Trophoblast cell (in vitro differentiated cells and primary cell): ENCODE data around the gene UGT1A10.
A peak's percentile ranks its signal among the peaks of the same experiment; 100 is the strongest.
"Not testable (repeated sequence)": the region's sequence is repeated elsewhere in the genome, so short reads cannot be mapped to it uniquely, and the experiment has no call there.

Source experiments
- DNase-seq, 2 donors: peaks; one replicate each; pipeline ENCODE4 v3.0.0-alpha.2; 2016
- H2AFZ ChIP-seq: 2 replicates; pipeline ENCODE4 v1.6.1; 2013; ENCODE audit warnings: low read length, moderate library complexity, mild to moderate bottlenecking; ENCODE audit not compliant: insufficient read depth, poor library complexity
- H2AK5ac ChIP-seq: 2 replicates; pipeline ENCODE4 v1.6.1; 2013; ENCODE audit warnings: mild to moderate bottlenecking, low read length
- H2BK120ac ChIP-seq: 2 replicates; pipeline ENCODE4 v1.6.1; 2013; ENCODE audit warnings: low read length, mild to moderate bottlenecking, moderate library complexity; ENCODE audit not compliant: insufficient read depth, poor library complexity
- H2BK12ac ChIP-seq: 2 replicates; pipeline ENCODE4 v1.6.1; 2013; ENCODE audit warnings: mild to moderate bottlenecking, low read length, moderate library complexity
- H2BK5ac ChIP-seq: 2 replicates; pipeline ENCODE4 v1.6.1; 2013; ENCODE audit warnings: low read length, low read depth, moderate library complexity, mild to moderate bottlenecking; ENCODE audit not compliant: poor library complexity
- H3K14ac ChIP-seq: 2 replicates; pipeline ENCODE4 v1.6.1; 2013; ENCODE audit warnings: mild to moderate bottlenecking, low read length
- H3K18ac ChIP-seq: 2 replicates; pipeline ENCODE4 v1.6.1; 2013; ENCODE audit warnings: mild to moderate bottlenecking, low read length
- H3K23ac ChIP-seq: 2 replicates; pipeline ENCODE4 v1.6.1; 2013; ENCODE audit warnings: low read length
- H3K27ac ChIP-seq: 2 replicates; pipeline ENCODE4 v1.5.1; 2013; ENCODE audit warnings: low read depth, mild to moderate bottlenecking, inconsistent platforms, low read length, moderate library complexity
- H3K27me3 ChIP-seq: 2 replicates; pipeline ENCODE4 v1.6.1; 2013; ENCODE audit warnings: inconsistent platforms, mild to moderate bottlenecking, low read length, moderate library complexity; ENCODE audit not compliant: insufficient read depth
- H3K36me3 ChIP-seq, 2 experiments: 1 replicate in 1 of 2; 2 replicates in 1 of 2; pipeline ENCODE4 v1.6.1; 2013; ENCODE audit warnings: low read length in 2 of 2, mild to moderate bottlenecking in 2 of 2, moderate library complexity in 1 of 2; ENCODE audit not compliant: insufficient read depth in 2 of 2, control insufficient read depth in 1 of 2
- H3K4ac ChIP-seq: 2 replicates; pipeline ENCODE4 v1.6.1; 2013; ENCODE audit warnings: low read depth, mild to moderate bottlenecking, low read length, moderate library complexity
- H3K4me1 ChIP-seq, 2 experiments: 1 replicate in 1 of 2; 2 replicates in 1 of 2; pipeline ENCODE4 v1.6.1; 2013; ENCODE audit warnings: low read length in 2 of 2, mild to moderate bottlenecking in 2 of 2, moderate library complexity in 1 of 2; ENCODE audit not compliant: insufficient read depth in 2 of 2, control insufficient read depth in 1 of 2
- H3K4me2 ChIP-seq: 2 replicates; pipeline ENCODE4 v1.6.1; 2013; ENCODE audit warnings: inconsistent platforms, mild to moderate bottlenecking, low read length, moderate library complexity
- H3K4me3 ChIP-seq: 2 replicates; pipeline ENCODE4 v1.5.1; 2013; ENCODE audit warnings: mild to moderate bottlenecking, low read depth, low read length, inconsistent platforms
- H3K79me1 ChIP-seq: one replicate; pipeline ENCODE4 v1.6.1; 2013; ENCODE audit warnings: low read length
- H3K79me2 ChIP-seq: 2 replicates; pipeline ENCODE4 v1.6.1; 2013; ENCODE audit warnings: low read length, mild to moderate bottlenecking; ENCODE audit not compliant: control insufficient read depth, insufficient read depth, poor library complexity
- H3K9ac ChIP-seq: 2 replicates; pipeline ENCODE4 v1.6.1; 2013; ENCODE audit warnings: mild to moderate bottlenecking, low read length
- H3K9me3 ChIP-seq: 2 replicates; pipeline ENCODE4 v1.6.1; 2013; ENCODE audit warnings: low read depth, mild to moderate bottlenecking, control low read depth, inconsistent platforms, low read length; ENCODE audit not compliant: insufficient read depth
- H4K12ac ChIP-seq: 2 replicates; pipeline ENCODE4 v1.6.1; 2013; ENCODE audit warnings: low read depth, mild to moderate bottlenecking, low read length, moderate library complexity
- H4K8ac ChIP-seq: 2 replicates; pipeline ENCODE4 v1.6.1; 2013; ENCODE audit warnings: low read depth, mild to moderate bottlenecking, low read length, moderate library complexity
- H4K91ac ChIP-seq: one replicate; pipeline ENCODE4 v1.6.1; 2013; ENCODE audit warnings: low read depth, mild to moderate bottlenecking, low read length, moderate library complexity
- WGBS: extraction: QIAGEN DNeasy Blood & Tissue Kit; methylation state at CpG from one replicate; pipeline ENCODE4 v1.1.7; 2013; ENCODE audit warnings: missing lambda C conversion rate; ENCODE audit not compliant: insufficient read length, insufficient coverage; ENCODE audit errors: extremely low coverage; 5-methylcytosine and 5-hydroxymethylcytosine counted together

UGT1A10 gene

GRCh38 chr2:233655943-233656342, 19.7 kb downstream of the UGT1A10 start:
- H3K79me1 ChIP-seq, H4K91ac ChIP-seq, H3K36me3 ChIP-seq, H2BK12ac ChIP-seq, H2AFZ ChIP-seq, H3K18ac ChIP-seq, H4K8ac ChIP-seq, H2AK5ac ChIP-seq, H3K4ac ChIP-seq, H3K27me3 ChIP-seq, H3K4me3 ChIP-seq, H3K9ac ChIP-seq, H4K12ac ChIP-seq, H2BK5ac ChIP-seq, H3K9me3 ChIP-seq, H2BK120ac ChIP-seq, DNase-seq, H3K79me2 ChIP-seq, H3K27ac ChIP-seq, H3K23ac ChIP-seq, H3K14ac ChIP-seq, H3K4me2 ChIP-seq, H3K4me1 ChIP-seq: not testable (repeated sequence)
- no CpG with 5 or more reads among the region's 3 CpGs for WGBS

GRCh38 chr2:233656443-233656842, 20.2 kb downstream of the UGT1A10 start:
- H3K4me3 ChIP-seq, result no peak overlapping the region
- no peaks in the 10 kb centered on the region for H3K79me1 ChIP-seq
- H4K12ac ChIP-seq, result no peak overlapping the region
- no peak overlapping the region for H2AFZ ChIP-seq
- no peak overlapping the region for H2BK5ac ChIP-seq
- H2BK120ac ChIP-seq, result no peak overlapping the region
- no peak overlapping the region for H3K4ac ChIP-seq
- no peak overlapping the region for H4K91ac ChIP-seq
- no peak overlapping the region for H3K4me2 ChIP-seq
- H3K18ac ChIP-seq, result no peak overlapping the region
- H4K8ac ChIP-seq, result no peak overlapping the region
- no peaks in the 10 kb centered on the region for H3K27me3 ChIP-seq
- no peaks in the 10 kb centered on the region for H3K4me1 ChIP-seq
- no peak overlapping the region for H2AK5ac ChIP-seq
- no peak overlapping the region for H3K9ac ChIP-seq
- no peak overlapping the region for H3K14ac ChIP-seq
- H2BK12ac ChIP-seq, result no peak overlapping the region
- no peaks in the 10 kb centered on the region for H3K79me2 ChIP-seq
- H3K36me3 ChIP-seq, result no peaks in the 10 kb centered on the region
- no peak for DNase-seq
- no peak overlapping the region for H3K27ac ChIP-seq
- H3K23ac ChIP-seq, result no peak overlapping the region
- no peaks in the 10 kb centered on the region for H3K9me3 ChIP-seq
- WGBS, result no CpG with 5 or more reads among the region's 10 CpGs

GRCh38 chr2:233658610-233659009, 22.4 kb downstream of the UGT1A10 start:
- Histone ChIP-seq H3K9me3 (no peaks in the 10 kb centered on the region), H3K18ac (no peak overlapping the region), H3K23ac (no peak overlapping the region), H3K4me3 (no peak overlapping the region), H2BK5ac (no peak overlapping the region), H2BK120ac (no peak overlapping the region), H3K4ac (no peak overlapping the region), H3K27me3 (no peaks in the 10 kb centered on the region), H4K91ac (no peak overlapping the region), H3K4me2 (no peak overlapping the region), H4K8ac (no peak overlapping the region), H3K14ac (no peak overlapping the region), H3K36me3 (no peaks in the 10 kb centered on the region), H3K4me1 (no peaks in the 10 kb centered on the region), H3K79me2 (no peaks in the 10 kb centered on the region), H3K27ac (no peak overlapping the region), H2AK5ac (no peak overlapping the region), H2BK12ac (no peak overlapping the region), H3K9ac (no peak overlapping the region), H4K12ac (no peak overlapping the region), H3K79me1 (no peaks in the 10 kb centered on the region), H2AFZ (no peak overlapping the region)
- no peak for DNase-seq

- Histone ChIP-seq H4K8ac (no peak overlapping the region), H3K9ac (no peak overlapping the region), H3K36me3 (no peaks in the 10 kb centered on the region), H3K79me2 (no peaks in the 10 kb centered on the region), H2BK120ac (no peak overlapping the region), H3K9me3 (no peaks in the 10 kb centered on the region), H3K14ac (no peak overlapping the region), H3K4me3 (no peak overlapping the region), H2BK5ac (no peak overlapping the region), H3K4me2 (no peak overlapping the region), H3K4ac (no peak overlapping the region), H2BK12ac (no peak overlapping the region), H2AK5ac (no peak overlapping the region), H4K91ac (no peak overlapping the region), H4K12ac (no peak overlapping the region), H3K18ac (no peak overlapping the region), H3K4me1 (no peaks in the 10 kb centered on the region), H3K27me3 (no peaks in the 10 kb centered on the region), H3K27ac (no peak overlapping the region), H2AFZ (no peak overlapping the region), H3K79me1 (no peaks in the 10 kb centered on the region), H3K23ac (no peak overlapping the region)
- DNase-seq, result peak in 1 of 2 donors; percentile 23
- no CpG with 5 or more reads among the region's 1 CpG for WGBS
Observed at GRCh38 chr2:233663911-233664310, 27.7 kb downstream of the UGT1A10 start.
